ENCODE data around the gene GSN. TPM values are rescaled to one million over a fixed set of nuclear protein-coding genes. Genes with fewer than 3 reads are reported as not detected.

Gene GSN
- total and polyA plus RNA-seq, 7 donors = 140 to 490 (median 210) TPM

GRCh38 chr9:121296213-121297127 lies 28.5 kb downstream of the GSN start:
- Histone ChIP-seq H3K27me3 (ENCODE audit: insufficient read depth in 3 of 3, low read length in 2 of 3) (no peaks in the 10 kb centered on the region), H3K36me3 (ENCODE audit: insufficient read depth in 1 of 2, low read depth in 1 of 2) (no peaks in the 10 kb centered on the region), H3K27ac (peak overlapping the region; percentile 81), H3K4me3 (no peak overlapping the region), H3K4me1 (peaks cover 69% of the 10 kb centered on the region), H3K9me3 (no peaks in the 10 kb centered on the region)
- no peak for ATAC-seq
- peak in 1 of 2 donors; percentile 44 for DNase-seq
- TF ChIP-seq CTCF (IDR thresholded peaks at IDR 0.05) = no peak
- intact Hi-C loops (cut with DNase I) = no loop called here
- 62 to 69% (median 68%) methylated on average over 7 of the region's 7 CpGs for WGBS, 3 donors

- H3K4me3 ChIP-seq = no peak overlapping the region
- ATAC-seq (no peak), DNase-seq (no peak)
- no peaks in the 10 kb centered on the region for H3K9me3 ChIP-seq
- intact Hi-C loops (cut with DNase I) = no loop called here
- 55 to 67% (median 58%) methylated on average over 4 of the region's 4 CpGs for WGBS, 3 donors
- TF ChIP-seq CTCF (IDR thresholded peaks at IDR 0.05) = no peak
- no peak overlapping the region for H3K27ac ChIP-seq
- H3K27me3 ChIP-seq (ENCODE audit: insufficient read depth in 3 of 3, low read length in 2 of 3) = no peaks in the 10 kb centered on the region
- peaks cover 69% of the 10 kb centered on the region for H3K4me1 ChIP-seq
- peaks cover 0 to 5% of the 10 kb centered on the region in 2 donors for H3K36me3 ChIP-seq (ENCODE audit: insufficient read depth in 1 of 2, low read depth in 1 of 2)
Measured at GRCh38 chr9:121297389-121297788, 29.4 kb downstream of the GSN start.

- no peak for ATAC-seq
- 70 to 82% (median 76%) methylated on average over 7 of the region's 7 CpGs for WGBS, 3 donors
- DNase-seq = peak in 1 of 2 donors; percentile 44
- Histone ChIP-seq H3K27ac (peak overlapping the region; percentile 78), H3K4me3 (no peak overlapping the region), H3K4me1 (peaks cover 65% of the 10 kb centered on the region), H3K36me3 (ENCODE audit: insufficient read depth in 1 of 2, low read depth in 1 of 2) (peaks cover 0 to 11% of the 10 kb centered on the region in 2 donors), H3K9me3 (no peaks in the 10 kb centered on the region), H3K27me3 (ENCODE audit: insufficient read depth in 3 of 3, low read length in 2 of 3) (no peaks in the 10 kb centered on the region)
- no peak for TF ChIP-seq CTCF (IDR thresholded peaks at IDR 0.05)
- intact Hi-C loops (cut with DNase I) = no loop called here
Measured at GRCh38 chr9:121298016-121298538, 30.1 kb downstream of the GSN start.

GRCh38 chr9:121298689-121299466 lies 30.9 kb downstream of the GSN start:
- Histone ChIP-seq H3K4me1 (peaks cover 66% of the 10 kb centered on the region), H3K4me3 (peak overlapping the region; percentile 75), H3K36me3 (ENCODE audit: insufficient read depth in 1 of 2, low read depth in 1 of 2) (peaks cover 0 to 19% of the 10 kb centered on the region in 2 donors), H3K9me3 (no peaks in the 10 kb centered on the region), H3K27ac (peak overlapping the region; percentile 78), H3K27me3 (ENCODE audit: insufficient read depth in 3 of 3, low read length in 2 of 3) (no peaks in the 10 kb centered on the region)
- no peak for TF ChIP-seq CTCF (IDR thresholded peaks at IDR 0.05)
- WGBS, 3 donors = 47 to 57% (median 49%) methylated on average over 13 of the region's 13 CpGs
- intact Hi-C loops (cut with DNase I) = no loop called here
- ATAC-seq (peak in 3 of 4 donors; percentile 5 to 21 (median 10)), DNase-seq (peak in 1 of 2 donors; percentile 70)
